ENCODE measurements around the gene TRAM2.

TRAM2 gene

GRCh38 chr6:52537001-52537753 is 39.7 kb downstream of the TRAM2 start:
- Mint-ChIP-seq H3K9me3 (no peaks in the 10 kb centered on the region), H3K27ac (peak overlapping the region; percentile 37), H3K36me3 (peaks cover 25% of the 10 kb centered on the region), H3K4me1 (peaks cover 33% of the 10 kb centered on the region), H3K4me3 (no peak overlapping the region), H3K27me3 (no peaks in the 10 kb centered on the region)
- ATAC-seq = peak; percentile 63

GRCh38 chr6:52536424-52536916 is 40.4 kb downstream of the TRAM2 start:
- peaks cover 29% of the 10 kb centered on the region for H3K36me3 Mint-ChIP-seq
- ATAC-seq = peak; percentile 35
- H3K4me3 Mint-ChIP-seq = no peak overlapping the region

GRCh38 chr6:52535711-52536423 is 41.0 kb downstream of the TRAM2 start:
- H3K4me1 Mint-ChIP-seq = peaks cover 33% of the 10 kb centered on the region
- no peak overlapping the region for H3K4me3 Mint-ChIP-seq
- ATAC-seq = no peak
- no peaks in the 10 kb centered on the region for H3K27me3 Mint-ChIP-seq
- H3K36me3 Mint-ChIP-seq = peaks cover 31% of the 10 kb centered on the region
- H3K27ac Mint-ChIP-seq = peak overlapping the region; percentile 48
- no peaks in the 10 kb centered on the region for H3K9me3 Mint-ChIP-seq

More at GRCh38 chr6:52536424-52536916, 40.4 kb downstream of the TRAM2 start:
- no peaks in the 10 kb centered on the region for H3K27me3 Mint-ChIP-seq
- peak overlapping the region; percentile 37 for H3K27ac Mint-ChIP-seq
- no peaks in the 10 kb centered on the region for H3K9me3 Mint-ChIP-seq
- peaks cover 33% of the 10 kb centered on the region for H3K4me1 Mint-ChIP-seq

- Mint-ChIP-seq H3K36me3 (peaks cover 31% of the 10 kb centered on the region), H3K4me3 (no peak overlapping the region), H3K4me1 (peaks cover 33% of the 10 kb centered on the region), H3K9me3 (no peaks in the 10 kb centered on the region), H3K27me3 (no peaks in the 10 kb centered on the region), H3K27ac (peak overlapping the region; percentile 48)
- peak; percentile 34 for ATAC-seq
Measured at GRCh38 chr6:52534966-52535390, 41.9 kb downstream of the TRAM2 start.

GRCh38 chr6:52534363-52534762 is 42.5 kb downstream of the TRAM2 start:
- H3K4me1 Mint-ChIP-seq = peaks cover 33% of the 10 kb centered on the region
- ATAC-seq = no peak
- no peaks in the 10 kb centered on the region for H3K9me3 Mint-ChIP-seq
- H3K36me3 Mint-ChIP-seq = peaks cover 31% of the 10 kb centered on the region
- peak overlapping the region; percentile 48 for H3K27ac Mint-ChIP-seq
- H3K4me3 Mint-ChIP-seq = no peak overlapping the region
- no peaks in the 10 kb centered on the region for H3K27me3 Mint-ChIP-seq

GRCh38 chr6:52533491-52533890 is 43.4 kb downstream of the TRAM2 start:
- Mint-ChIP-seq H3K36me3 (peaks cover 31% of the 10 kb centered on the region), H3K4me1 (peaks cover 33% of the 10 kb centered on the region), H3K27ac (no peak overlapping the region), H3K27me3 (no peaks in the 10 kb centered on the region), H3K4me3 (no peak overlapping the region), H3K9me3 (no peaks in the 10 kb centered on the region)
- no peak for ATAC-seq

- Mint-ChIP-seq H3K9me3 (no peaks in the 10 kb centered on the region), H3K27ac (no peak overlapping the region), H3K4me1 (peaks cover 23% of the 10 kb centered on the region), H3K4me3 (no peak overlapping the region), H3K27me3 (no peaks in the 10 kb centered on the region), H3K36me3 (peaks cover 31% of the 10 kb centered on the region)
- ATAC-seq = no peak
Measured at GRCh38 chr6:52532457-52532856, 44.4 kb downstream of the TRAM2 start.

GRCh38 chr6:52531834-52532233 is 45.0 kb downstream of the TRAM2 start:
- Mint-ChIP-seq H3K27me3 (no peaks in the 10 kb centered on the region), H3K9me3 (no peaks in the 10 kb centered on the region), H3K4me1 (peaks cover 16% of the 10 kb centered on the region), H3K4me3 (no peak overlapping the region), H3K27ac (no peak overlapping the region), H3K36me3 (peaks cover 31% of the 10 kb centered on the region)
- ATAC-seq = no peak

- Mint-ChIP-seq H3K36me3 (peaks cover 31% of the 10 kb centered on the region), H3K27me3 (no peaks in the 10 kb centered on the region)
Measured at GRCh38 chr6:52531396-52531795, 45.5 kb downstream of the TRAM2 start.

GRCh38 chr6:52530351-52530750 is 46.5 kb downstream of the TRAM2 start:
- Mint-ChIP-seq H3K4me1 (peaks cover 15% of the 10 kb centered on the region), H3K9me3 (peaks cover 3% of the 10 kb centered on the region), H3K4me3 (no peak overlapping the region), H3K36me3 (peaks cover 32% of the 10 kb centered on the region), H3K27ac (no peak overlapping the region), H3K27me3 (no peaks in the 10 kb centered on the region)
- ATAC-seq = no peak

More at GRCh38 chr6:52531396-52531795, 45.5 kb downstream of the TRAM2 start:
- no peak overlapping the region for H3K4me3 Mint-ChIP-seq
- ATAC-seq = no peak
- no peaks in the 10 kb centered on the region for H3K9me3 Mint-ChIP-seq
- H3K27ac Mint-ChIP-seq = no peak overlapping the region
- H3K4me1 Mint-ChIP-seq = peaks cover 12% of the 10 kb centered on the region

GRCh38 chr6:52529311-52529710 is 47.5 kb downstream of the TRAM2 start:
- H3K36me3 Mint-ChIP-seq = peaks cover 22% of the 10 kb centered on the region
- H3K27me3 Mint-ChIP-seq = no peaks in the 10 kb centered on the region
- peaks cover 13% of the 10 kb centered on the region for H3K4me1 Mint-ChIP-seq
- no peak overlapping the region for H3K27ac Mint-ChIP-seq
- ATAC-seq = peak; percentile 57
- no peak overlapping the region for H3K4me3 Mint-ChIP-seq
- H3K9me3 Mint-ChIP-seq = peaks cover 3% of the 10 kb centered on the region

- Mint-ChIP-seq H3K9me3 (peaks cover 3% of the 10 kb centered on the region), H3K27ac (no peak overlapping the region), H3K4me3 (no peak overlapping the region), H3K4me1 (peaks cover 13% of the 10 kb centered on the region), H3K27me3 (no peaks in the 10 kb centered on the region), H3K36me3 (peaks cover 12% of the 10 kb centered on the region)
- ATAC-seq = no peak
Measured at GRCh38 chr6:52527436-52527835, 49.4 kb downstream of the TRAM2 start.

GRCh38 chr6:52526634-52527033 is 50.2 kb downstream of the TRAM2 start:
- no peaks in the 10 kb centered on the region for H3K27me3 Mint-ChIP-seq
- H3K27ac Mint-ChIP-seq = no peak overlapping the region
- ATAC-seq = no peak
- peaks cover 3% of the 10 kb centered on the region for H3K9me3 Mint-ChIP-seq
- peaks cover 13% of the 10 kb centered on the region for H3K4me1 Mint-ChIP-seq
- H3K36me3 Mint-ChIP-seq = peaks cover 9% of the 10 kb centered on the region
- H3K4me3 Mint-ChIP-seq = no peak overlapping the region

- Mint-ChIP-seq H3K9me3 (peaks cover 3% of the 10 kb centered on the region), H3K27ac (no peak overlapping the region), H3K27me3 (no peaks in the 10 kb centered on the region), H3K4me3 (no peak overlapping the region), H3K36me3 (peaks cover 9% of the 10 kb centered on the region), H3K4me1 (peaks cover 13% of the 10 kb centered on the region)
- no peak for ATAC-seq
Measured at GRCh38 chr6:52524918-52525317, 51.9 kb downstream of the TRAM2 start.

- H3K27ac Mint-ChIP-seq = peak overlapping the region; percentile 5
- H3K9me3 Mint-ChIP-seq = peaks cover 3% of the 10 kb centered on the region
- no peak overlapping the region for H3K4me3 Mint-ChIP-seq
- H3K36me3 Mint-ChIP-seq = peaks cover 23% of the 10 kb centered on the region
- peaks cover 13% of the 10 kb centered on the region for H3K4me1 Mint-ChIP-seq
- no peak for ATAC-seq
- H3K27me3 Mint-ChIP-seq = no peaks in the 10 kb centered on the region
Measured at GRCh38 chr6:52523378-52524142, 53.3 kb downstream of the TRAM2 start.

Measured in stimulated activated memory B cell treated with anti-CD40 and anti-IgM and Interleukin-4, amounts not matched to agents 10 μg/mL and 1 μg/mL and 100 μg/mL, for 72 hours (primary cell).